ENCODE results near the gene EHD4.

EHD4 gene

DNA sequence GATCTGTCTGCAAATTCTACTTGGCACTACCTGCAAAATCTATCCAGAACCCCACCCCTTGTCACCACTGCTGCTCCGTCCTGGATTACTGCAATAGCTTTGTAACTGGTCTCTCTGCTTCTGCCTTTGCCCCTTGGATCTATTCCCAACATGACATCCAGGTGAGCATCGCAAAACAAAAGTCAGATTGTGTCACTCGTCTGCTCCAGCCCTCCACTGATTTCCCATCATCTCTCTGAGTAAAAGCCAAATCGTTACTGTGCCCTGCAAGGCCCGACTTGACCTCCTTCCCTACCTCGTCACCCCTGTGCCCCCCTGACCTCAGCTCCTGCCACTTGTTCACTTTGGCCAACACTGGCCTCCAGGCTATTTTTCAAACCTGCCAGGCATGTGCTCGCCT lies 87.9 kb downstream of the EHD4 start:
- FAIRE-seq, result no peak

DNA sequence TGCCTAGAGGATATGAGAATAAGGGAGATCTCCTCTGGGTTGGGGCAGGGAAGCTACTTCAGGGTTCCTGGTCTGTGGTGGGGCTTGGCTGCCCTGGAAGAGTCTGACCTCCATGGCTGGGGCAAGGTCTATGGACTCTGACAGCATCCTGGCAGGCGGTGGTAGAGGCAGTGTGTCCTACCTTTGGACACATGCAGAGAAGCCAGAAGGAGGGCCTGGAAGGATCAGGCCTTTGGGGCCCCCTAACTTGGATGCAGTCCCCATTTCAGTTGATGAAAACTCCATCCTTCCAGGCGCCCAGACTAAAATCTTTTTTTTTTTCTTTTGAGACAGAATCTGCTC lies 88.9 kb downstream of the EHD4 start:
- DNase-seq (ENCODE audit: insufficient read length, low spot score) (no peak), FAIRE-seq (no peak)

More for the DNA sequence above, 87.9 kb downstream of the EHD4 start:
- no peak for DNase-seq (ENCODE audit: insufficient read length, low spot score)
- TF ChIP-seq POLR2A (IDR thresholded peaks at IDR 0.05; ENCODE audit: low read depth, low read length), result no peak

GRCh38 chr15:41882689-41883483 lies 89.5 kb downstream of the EHD4 start:
- FAIRE-seq, result no peak
- no peak for DNase-seq (ENCODE audit: insufficient read length, low spot score)
- no peak for TF ChIP-seq POLR2A (IDR thresholded peaks at IDR 0.05; ENCODE audit: low read depth, low read length)

More for the DNA sequence above, 88.9 kb downstream of the EHD4 start:
- no peak for TF ChIP-seq POLR2A (IDR thresholded peaks at IDR 0.05; ENCODE audit: low read depth, low read length)

DNA sequence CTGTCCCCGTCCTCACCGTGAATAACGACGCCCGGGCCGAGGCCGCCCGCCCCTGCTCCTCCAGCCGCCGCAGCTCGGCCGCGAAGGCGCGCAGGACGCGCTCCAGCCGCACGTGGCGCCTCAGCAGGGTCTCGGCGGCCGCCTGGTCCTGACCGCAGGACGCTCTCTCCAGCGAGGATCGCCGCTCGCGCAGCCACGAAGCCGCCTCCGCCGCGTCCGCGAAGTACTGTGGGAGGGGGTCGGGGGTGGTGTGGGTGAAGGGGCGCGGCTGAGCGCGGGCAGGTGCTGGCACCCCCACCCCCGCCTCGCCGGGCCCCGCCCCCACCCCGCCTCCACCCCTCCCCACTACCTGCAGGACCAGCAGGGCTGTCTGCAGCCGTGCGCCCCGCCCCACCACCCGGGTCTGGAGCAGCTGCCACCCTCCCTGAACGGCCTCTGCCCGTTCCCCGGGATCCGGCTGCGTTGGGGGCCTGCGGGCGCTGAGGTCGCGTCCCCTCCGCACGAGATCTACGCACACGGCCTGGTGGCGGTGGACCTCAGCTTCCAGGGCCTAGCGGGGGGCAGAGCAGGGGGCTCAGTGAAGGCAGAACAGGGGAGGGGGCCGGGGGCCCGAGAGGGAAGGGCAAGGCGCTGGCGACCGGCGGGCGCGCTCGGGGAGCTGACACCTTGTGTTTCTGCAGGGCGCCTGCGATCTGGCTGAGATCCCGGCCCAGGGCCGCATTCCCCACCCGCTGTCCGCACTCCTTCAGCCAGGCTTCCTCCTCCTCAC lies 90.3 kb downstream of the EHD4 start:
- TF ChIP-seq POLR2A (IDR thresholded peaks at IDR 0.05; ENCODE audit: low read depth, low read length), result no peak
- DNase-seq (ENCODE audit: insufficient read length, low spot score) (no peak), FAIRE-seq (no peak)

GRCh38 chr15:41881550-41881919 lies 90.8 kb downstream of the EHD4 start:
- TF ChIP-seq POLR2A (IDR thresholded peaks at IDR 0.05; ENCODE audit: low read depth, low read length), result no peak
- no peak for FAIRE-seq
- DNase-seq (ENCODE audit: insufficient read length, low spot score), result no peak

- no peak for TF ChIP-seq POLR2A (IDR thresholded peaks at IDR 0.05; ENCODE audit: low read depth, low read length)
- FAIRE-seq (no peak), DNase-seq (ENCODE audit: insufficient read length, low spot score) (no peak)
Observed at GRCh38 chr15:41881086-41881485, 91.3 kb downstream of the EHD4 start.

DNA sequence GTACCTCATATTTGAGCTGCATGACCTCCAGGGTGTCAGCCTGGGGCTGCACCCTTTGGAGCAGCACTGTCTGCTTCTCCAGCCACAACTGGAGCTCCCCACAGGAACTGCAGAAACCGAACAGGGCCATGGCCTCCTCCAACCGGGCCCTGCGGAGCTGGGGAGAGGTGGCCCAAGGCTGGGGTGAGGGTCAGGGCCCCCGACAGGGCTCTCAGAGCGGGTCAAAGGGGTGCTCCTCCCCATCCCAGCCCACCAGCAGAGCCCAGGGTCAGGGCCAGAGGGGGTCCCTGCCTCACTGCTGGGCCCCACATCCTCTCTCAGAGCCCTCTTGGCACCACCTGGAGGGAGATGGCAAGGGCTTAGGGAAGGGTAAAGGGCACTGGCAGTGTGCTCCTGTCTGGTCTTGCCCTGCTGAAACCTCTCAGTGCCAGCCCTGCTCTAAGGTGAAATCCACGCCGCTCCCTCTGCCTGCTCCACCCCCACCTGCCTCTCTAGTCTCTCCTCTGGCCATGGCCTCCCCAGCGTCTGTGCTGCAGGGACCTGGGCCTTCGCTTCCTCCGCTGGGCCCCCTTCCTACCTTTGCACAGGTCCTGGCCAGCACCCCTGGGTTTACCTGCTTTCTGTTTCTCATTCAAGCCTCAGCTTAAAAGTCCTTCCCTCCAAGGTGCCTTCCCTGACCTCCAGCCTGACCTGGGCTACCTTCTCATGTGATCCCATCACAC lies 92.0 kb downstream of the EHD4 start:
- no peak for TF ChIP-seq POLR2A (IDR thresholded peaks at IDR 0.05; ENCODE audit: low read depth, low read length)
- DNase-seq (ENCODE audit: insufficient read length, low spot score) (no peak), FAIRE-seq (no peak)

- no peak for TF ChIP-seq POLR2A (IDR thresholded peaks at IDR 0.05; ENCODE audit: low read depth, low read length)
- no peak for DNase-seq (ENCODE audit: insufficient read length, low spot score)
- no peak for FAIRE-seq
Observed at GRCh38 chr15:41879321-41879845, 93.0 kb downstream of the EHD4 start.

DNA sequence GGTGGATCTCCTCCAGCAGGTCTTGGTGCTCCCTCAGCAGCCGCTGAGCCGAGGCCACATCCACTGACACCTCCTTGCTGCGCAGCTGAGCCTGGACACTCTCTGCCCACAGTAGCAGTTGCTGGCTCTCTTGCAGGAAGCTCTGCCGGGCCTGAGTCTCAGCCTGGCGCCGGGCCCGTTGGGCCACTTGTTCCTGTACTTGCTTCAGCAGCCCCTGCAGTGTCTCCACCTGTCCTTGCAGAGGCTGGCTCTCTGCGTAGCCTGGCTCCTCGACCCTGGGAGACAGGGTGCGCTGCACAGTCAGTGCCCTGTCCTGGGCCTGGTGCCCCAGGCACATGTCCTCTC lies 94.0 kb downstream of the EHD4 start:
- FAIRE-seq (no peak), DNase-seq (ENCODE audit: insufficient read length, low spot score) (no peak)
- TF ChIP-seq POLR2A (IDR thresholded peaks at IDR 0.05; ENCODE audit: low read depth, low read length), result no peak

DNA sequence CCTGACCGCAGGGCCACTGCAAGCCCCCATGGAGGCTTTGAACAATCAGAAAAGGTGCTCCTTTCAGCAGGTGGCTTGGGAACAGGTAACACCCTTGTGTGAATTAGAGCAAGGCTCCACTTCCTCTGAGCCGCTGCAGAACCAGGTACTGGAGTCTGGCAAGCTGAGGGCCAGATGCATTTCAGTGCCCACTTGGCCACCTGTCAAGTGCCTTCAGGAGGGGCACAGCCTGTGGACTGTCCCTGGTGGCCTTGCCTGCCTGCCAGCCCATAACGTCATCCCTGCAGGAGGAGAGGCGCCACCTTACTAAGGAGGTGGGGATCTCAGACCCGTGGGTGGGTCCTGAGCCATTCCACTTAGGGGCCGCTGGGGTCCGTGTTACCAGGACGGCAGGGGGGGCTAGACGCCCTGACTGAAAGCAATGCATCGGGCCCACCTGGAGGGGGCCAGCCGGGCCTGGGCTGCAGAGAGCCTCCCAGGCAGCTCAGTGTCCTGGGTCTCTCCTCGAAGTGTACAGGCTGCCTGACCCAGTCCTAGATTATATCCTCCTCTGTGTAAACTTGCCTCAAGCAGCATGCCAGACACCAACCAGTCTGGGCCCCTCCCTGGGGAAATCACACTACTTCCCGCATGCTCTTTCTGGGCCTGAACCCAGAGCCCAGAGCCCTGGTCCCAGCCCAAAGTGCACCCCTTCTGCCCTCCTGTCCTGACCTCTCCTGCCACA lies 94.6 kb downstream of the EHD4 start:
- FAIRE-seq (no peak), DNase-seq (ENCODE audit: insufficient read length, low spot score) (no peak)
- no peak for TF ChIP-seq POLR2A (IDR thresholded peaks at IDR 0.05; ENCODE audit: low read depth, low read length)

DNA sequence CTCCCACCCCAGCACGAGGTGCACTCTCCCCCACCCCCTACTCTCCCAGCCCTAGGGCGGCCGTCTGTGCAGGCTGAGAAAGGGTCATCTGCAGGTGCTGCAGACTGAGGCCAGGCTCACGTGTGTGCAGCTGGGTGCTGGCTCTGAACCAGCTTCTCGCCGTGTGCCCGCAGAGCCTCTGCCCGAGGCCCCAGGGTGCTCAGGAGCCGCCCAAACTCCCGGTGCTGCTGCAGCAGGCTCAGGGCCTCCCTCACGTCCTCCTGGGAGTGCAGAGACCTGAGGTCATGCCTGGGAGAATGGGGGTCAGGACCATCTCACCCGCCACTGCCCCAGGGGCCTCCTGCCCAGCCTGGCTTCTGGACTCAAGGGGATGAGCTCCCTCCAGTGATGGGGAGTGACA lies 95.7 kb downstream of the EHD4 start:
- no peak for TF ChIP-seq POLR2A (IDR thresholded peaks at IDR 0.05; ENCODE audit: low read depth, low read length)
- FAIRE-seq (no peak), DNase-seq (ENCODE audit: insufficient read length, low spot score) (no peak)

DNA sequence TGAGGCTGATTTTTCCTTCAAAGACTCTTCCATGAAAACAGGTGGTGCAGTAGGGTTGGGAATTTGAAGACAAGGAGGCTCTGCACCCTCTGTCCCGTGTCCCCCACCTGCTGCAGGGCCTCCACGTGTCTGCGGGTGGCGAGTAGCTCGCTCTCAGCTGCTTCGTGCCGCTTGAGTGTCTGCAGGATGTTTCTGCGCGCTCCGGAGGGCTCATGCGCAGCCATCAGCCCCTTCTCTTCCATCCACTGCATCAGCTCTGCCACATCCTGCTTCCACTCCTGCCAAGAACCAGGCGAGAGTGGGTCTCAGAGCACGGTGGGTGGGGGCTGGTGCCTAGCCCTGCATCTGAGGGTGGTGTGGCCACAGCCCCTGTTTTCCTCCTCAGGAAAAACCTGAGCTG lies 96.3 kb downstream of the EHD4 start:
- no peak for TF ChIP-seq POLR2A (IDR thresholded peaks at IDR 0.05; ENCODE audit: low read depth, low read length)
- DNase-seq (ENCODE audit: insufficient read length, low spot score) (no peak), FAIRE-seq (no peak)

- no peak for TF ChIP-seq POLR2A (IDR thresholded peaks at IDR 0.05; ENCODE audit: low read depth, low read length)
- no peak for FAIRE-seq
Observed at GRCh38 chr15:41874736-41875135, 97.6 kb downstream of the EHD4 start.

GRCh38 chr15:41873711-41874110 lies 98.6 kb downstream of the EHD4 start:
- FAIRE-seq, result no peak
- no peak for DNase-seq (ENCODE audit: insufficient read length, low spot score)
- TF ChIP-seq POLR2A (IDR thresholded peaks at IDR 0.05; ENCODE audit: low read depth, low read length), result no peak

More at GRCh38 chr15:41874736-41875135, 97.6 kb downstream of the EHD4 start:
- no peak for DNase-seq (ENCODE audit: insufficient read length, low spot score)

All from H54 (cell line).